NOMO-1 treated with DMSO at 0.1 percent for 48 hours (cell line): ENCODE results near the gene STK24.
"Not testable (repeated sequence)": the region's sequence is repeated elsewhere in the genome, so short reads cannot be mapped to it uniquely, and the experiment has no call there.

Source experiments
- DNase-seq: peaks from one replicate; lab custom pipeline; 2025; ENCODE audit not compliant: unreplicated experiment; lab: John Stamatoyannopoulos, UW

STK24 gene

DNA sequence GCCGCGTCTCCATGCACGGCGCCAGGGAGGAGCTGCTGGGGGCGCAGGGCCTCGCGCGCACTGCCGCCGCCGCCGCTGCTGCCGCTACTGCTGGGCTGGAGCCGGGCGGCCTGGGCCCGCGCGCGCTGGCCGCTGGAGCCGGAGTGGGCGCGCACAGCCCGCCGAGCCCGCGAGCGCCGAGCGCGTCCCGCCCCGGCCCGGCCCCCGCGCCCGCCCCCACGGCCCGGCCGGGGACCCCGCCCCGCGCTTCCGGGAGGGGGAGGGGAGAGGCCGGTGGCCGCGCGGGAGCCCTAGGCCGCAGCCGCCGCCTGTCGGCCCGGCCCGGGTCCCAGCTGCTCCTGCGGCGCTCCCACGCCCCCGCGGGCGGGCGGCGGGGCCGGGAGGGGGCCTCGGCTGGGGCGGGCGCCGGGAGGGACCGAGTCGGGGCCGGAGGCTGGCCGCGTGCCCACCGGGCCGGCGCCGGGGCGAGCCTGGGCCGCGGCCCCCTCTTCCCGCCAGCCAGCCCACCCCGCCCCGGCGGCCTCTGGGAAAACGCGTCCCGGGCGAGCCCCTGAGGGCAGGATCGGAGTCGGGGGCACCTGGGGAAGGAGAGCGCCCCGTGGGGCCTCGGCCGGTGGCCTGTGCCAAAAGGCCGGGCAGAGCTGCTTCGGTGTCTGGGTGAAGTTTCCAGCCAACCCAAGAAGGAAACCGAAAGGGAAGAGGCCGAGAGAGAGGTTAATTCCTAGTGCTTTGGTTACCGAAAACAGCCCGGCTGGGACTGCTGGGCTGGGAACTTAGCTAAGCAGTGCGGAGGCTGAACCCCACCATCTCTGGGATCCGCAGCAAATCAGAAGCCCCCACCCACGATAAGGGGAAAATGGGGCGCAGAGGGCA is at the start of gene STK24:
STK24 (minus strand) TSS at position 145 of the 873 bp plus-strand sequence. CDS start 321 bp downstream, outside the sequence.
- peak; percentile 74 for DNase-seq

DNA sequence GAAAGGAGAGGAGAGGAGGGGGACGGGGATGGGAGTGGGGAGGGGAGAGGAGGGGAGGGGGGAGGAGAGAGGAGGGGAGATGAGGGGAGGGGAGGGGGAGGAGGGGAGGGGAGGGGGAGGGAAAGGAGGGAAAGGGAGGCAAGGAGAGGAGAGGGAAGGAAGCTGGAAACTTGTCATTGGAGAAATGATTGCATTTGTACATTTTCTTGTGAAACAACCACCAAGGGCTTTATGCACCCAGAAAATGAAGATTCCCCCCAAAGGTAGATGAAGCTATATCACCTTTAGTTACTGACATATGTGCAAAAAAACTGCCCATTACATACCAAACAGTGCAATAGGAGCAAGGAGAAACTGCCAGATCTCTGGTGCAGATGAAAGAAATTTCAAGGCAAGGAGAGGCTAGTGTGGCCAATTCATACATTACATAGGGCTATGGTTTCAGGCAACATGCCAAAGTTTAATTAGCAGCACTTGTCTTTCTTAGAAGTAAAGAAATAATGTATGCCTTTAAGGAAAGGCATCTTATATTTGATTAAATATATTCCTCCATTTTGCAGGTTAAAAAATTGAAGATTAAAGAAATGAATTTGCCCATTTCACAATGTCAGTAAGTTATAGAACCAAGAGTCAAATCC is 49.5 kb upstream of the STK24 start:
- no peak for DNase-seq

DNA sequence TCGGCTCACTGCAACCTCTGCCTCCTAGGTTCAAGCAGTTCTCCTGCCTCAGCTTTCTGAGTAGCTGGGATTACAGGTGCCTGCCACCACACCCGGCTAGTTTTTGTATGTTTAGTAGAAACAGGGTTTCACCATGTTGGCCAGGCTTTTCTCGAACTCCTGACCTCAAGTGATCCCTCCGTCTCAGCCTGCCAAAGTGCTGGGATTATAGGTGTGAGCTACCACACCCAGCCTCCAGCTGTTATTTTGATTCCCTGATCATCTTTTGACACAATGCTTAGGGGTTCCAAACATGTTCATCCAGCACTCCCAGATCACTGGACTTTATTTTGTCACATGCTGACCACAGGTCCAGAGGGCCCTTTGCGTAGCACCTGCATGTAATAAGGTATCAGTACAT is 47.7 kb upstream of the STK24 start:
- not testable (repeated sequence) for DNase-seq

DNA sequence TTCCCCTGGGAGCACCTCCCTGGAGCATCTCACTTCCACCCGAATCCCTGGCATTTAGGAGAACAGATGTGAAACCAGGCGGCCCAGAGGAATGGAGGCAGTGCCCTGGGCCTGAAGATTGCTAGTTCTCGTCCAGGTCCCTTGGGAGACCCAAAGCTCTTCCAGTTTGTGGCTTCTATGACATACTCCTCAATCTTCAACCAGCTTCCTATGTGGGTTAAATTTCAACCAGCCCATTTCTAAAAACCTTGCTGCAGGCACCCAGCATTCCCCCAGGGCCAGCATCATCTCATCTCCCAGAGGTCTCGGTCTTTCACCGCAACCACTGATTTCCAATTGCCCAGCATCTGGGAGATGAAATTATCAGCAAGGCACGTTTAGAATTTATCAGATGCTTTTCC is 46.0 kb upstream of the STK24 start:
- no peak for DNase-seq

DNA sequence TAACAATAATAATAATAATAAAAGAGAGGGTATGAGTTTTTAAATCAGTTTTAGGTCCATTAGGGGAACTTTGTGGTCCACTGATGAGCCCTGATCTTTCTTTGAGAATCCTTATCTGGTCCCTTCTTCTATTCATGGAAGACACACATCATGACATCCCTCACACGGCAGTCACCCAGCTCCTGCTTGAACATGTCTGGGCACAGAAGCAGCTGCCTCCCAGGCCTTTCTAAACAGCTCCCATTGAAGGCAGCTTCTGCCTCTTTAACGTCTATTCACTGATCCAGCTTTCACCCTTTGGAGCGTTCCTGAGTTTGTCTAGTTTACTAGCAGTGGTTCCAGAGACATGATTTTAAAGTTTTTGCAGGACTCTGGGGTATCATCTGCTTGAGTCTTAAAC is 42.6 kb upstream of the STK24 start:
- DNase-seq: no peak

DNA sequence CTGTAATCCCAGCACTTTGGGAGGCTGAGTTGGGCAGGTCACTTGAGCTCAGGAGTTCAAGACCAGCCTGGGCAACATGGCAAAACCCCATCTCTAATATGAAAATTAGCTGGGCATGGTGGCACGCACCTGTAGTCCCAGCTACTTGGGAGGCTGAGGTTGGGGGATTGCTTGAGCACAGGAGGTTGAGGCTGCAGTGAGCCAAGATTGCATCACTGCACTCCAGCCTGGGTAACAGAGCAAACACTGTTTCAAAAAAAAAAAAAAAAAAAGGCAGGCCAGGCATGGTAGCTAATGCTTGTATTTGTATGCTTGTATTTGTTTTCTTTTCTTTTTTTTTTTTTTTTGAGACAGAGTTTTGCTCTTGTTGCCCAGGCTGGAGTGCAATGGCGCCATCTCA is 38.7 kb upstream of the STK24 start:
- not testable (repeated sequence) for DNase-seq

DNA sequence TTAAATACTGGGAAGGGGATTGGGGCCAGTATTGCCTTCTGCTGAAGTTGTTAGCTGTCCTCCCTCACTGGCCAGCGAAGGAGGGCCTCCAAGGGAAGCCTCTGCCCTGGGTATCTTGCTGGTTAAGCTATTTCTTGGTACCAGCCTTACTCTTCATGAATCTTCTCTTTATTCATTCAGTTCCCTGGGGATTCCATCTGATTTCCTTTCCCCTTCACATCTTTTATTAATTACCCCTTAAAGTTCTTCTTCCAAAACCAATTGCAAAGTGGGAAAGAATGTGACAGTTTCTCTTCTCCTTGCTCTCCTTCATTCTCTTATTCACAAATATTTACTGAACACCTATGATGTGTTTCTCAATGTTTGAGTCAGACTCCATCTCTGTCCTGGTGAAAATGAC is 36.7 kb upstream of the STK24 start:
- no peak for DNase-seq

DNA sequence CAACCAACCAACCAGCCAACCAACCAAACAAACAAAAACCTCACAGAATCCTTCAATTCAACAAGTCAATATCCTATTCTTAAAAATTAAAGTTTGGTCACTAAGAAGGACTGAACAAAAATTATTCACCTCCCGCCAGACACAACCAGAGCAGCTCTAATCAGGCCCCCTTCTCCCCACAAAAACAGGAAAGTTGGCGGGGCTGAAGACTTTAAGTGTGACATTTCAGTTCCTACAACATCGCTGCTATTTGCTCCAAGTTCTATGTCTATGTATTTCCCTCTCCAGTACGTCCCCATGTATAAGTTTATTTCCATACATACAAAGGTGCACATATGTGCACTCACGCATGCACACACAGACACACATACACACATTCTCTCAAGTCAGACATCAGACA is 32.8 kb upstream of the STK24 start:
- peak; percentile 36 for DNase-seq

DNA sequence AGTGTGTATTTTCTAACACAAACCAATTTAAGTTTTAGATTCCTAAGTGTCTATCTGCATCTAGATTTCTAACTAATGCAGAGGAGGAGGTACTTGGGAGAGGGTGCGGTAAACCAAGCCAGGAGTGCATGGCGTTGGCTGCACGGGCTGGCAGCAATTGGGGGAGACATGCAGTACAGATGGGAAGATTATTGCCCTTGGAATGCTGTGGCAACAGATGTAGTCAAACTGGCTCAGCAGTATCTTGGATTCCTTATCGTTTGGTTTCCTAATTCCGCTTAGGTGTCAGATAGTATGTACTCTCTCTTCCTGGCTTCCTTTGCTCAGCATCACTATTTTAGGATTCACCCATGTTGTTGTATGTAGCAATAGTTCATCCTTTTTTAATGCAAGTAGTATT is 29.4 kb upstream of the STK24 start:
- DNase-seq: no peak

DNA sequence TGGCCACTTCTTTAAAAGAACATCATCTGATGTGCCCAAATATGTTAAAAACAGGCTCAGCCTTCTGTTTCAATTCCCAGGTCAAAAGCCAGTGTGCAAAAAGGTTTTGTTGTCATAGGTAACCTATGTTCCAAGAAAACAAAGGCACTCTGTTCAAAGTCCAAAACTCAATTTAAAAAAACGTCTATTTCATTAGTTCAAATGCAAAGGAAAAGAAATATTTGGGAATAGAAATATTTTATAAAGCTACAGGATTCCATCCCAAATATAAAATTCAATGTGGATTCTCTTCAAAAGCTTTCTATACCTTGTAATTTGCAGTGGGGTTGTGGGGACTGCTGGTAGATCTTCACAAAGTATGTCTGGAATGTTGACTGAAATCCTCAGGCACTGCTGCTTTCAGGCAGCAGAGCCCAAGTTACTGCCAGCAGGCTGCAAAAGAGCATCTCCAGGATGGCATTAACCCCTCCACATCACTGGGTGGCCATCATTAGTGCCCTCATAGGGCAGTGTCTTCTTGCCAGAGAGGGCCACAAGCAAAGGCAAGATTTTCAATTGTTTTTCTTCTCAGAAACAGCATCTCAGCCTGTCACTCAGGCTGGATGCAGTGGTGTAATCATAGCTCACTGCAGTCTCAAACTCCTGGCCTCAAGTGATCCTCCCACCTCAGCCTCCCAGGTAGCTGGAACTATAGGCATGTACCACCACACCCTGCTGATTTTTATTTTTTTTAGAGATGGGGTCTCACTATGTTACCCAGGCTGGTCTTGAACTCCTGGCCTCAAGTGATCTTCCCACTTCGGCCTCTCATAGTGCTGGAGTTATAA is 22.8 kb upstream of the STK24 start:
- no peak for DNase-seq

DNA sequence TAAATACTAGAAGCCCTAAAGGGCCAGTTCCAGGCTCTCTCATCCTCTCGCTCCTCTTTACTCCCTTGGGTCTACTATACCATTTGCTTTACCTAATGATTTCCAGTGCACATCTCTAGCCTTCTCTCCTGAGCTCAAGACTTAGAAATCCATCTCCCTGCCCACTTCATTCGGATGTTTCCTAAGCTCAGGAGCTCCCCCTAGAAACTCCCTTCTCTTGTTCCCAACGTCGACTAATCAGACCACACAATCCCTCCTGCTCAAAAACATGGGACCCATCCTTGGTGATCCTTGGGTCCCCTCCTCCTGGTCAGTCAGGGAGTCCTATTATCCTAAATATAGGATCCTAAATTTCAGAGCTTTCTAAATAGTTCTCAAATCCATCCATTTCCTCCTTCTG is 21.1 kb upstream of the STK24 start:
- no peak for DNase-seq

DNA sequence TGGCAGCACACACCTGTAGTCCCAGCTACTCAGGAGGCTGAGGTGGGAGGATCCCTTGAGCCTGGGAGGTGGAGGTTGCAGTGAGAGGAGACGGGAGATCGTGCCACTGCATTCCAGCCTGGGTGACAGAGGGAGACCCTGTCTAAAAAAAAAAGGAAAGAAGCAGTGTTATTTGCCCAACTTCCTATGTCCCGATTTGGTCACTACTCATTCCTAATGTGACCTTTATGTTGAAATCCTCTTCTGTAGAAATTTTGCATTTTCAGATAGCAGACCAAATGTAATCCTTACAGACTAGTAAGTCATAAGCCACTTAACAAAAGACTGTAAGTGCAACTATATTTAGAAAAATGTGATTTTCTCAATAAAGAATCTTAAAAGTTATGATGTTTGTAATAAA is 18.2 kb upstream of the STK24 start:
- DNase-seq: no peak

DNA sequence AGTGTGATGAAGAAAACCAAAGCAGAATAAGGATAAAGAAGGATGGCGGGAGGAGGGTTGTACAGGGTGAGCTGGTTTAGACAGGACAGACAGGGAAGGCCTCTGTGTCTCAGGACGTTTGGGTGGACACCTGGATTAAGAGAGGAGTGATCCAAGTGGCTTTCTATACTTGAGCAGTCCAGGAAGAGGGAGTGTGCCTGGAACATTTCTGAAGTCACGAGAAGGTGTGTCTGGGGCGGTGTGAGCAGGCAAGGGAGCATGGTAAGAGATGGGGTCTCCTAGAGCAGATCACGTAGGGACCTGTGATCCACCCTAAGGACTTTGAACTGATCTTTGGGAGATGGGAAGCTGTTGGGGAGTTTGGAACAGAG is 15.4 kb upstream of the STK24 start:
- no peak for DNase-seq

DNA sequence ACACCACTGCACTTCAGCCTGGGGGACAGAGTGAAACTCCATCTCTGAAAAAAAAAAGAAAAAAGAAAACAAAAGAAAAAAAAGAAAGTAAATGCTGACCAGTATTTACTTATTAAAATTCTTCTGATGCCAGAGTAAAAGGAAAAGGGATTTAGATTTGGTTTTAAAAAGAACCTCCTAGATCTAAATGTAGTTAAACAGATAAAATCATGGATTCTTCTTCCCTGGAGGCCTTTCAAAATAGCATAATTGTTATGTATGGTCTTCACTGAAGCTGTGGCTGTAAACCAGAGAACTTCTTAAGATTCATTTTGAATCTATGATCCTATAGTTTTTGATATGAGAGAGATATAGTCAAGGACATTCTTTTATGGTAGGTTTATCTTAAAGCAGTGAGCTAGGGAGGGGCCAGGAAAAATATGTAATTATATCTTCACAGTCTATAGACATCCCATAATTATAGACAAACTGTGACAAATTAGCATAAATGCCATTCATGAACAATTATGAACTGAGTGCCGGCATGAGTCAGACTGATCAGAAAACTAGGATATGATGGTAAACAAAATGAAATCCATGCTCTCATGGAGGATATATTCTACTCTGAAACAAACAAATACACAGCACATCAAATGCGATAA is 14.9 kb upstream of the STK24 start:
- no peak for DNase-seq

DNA sequence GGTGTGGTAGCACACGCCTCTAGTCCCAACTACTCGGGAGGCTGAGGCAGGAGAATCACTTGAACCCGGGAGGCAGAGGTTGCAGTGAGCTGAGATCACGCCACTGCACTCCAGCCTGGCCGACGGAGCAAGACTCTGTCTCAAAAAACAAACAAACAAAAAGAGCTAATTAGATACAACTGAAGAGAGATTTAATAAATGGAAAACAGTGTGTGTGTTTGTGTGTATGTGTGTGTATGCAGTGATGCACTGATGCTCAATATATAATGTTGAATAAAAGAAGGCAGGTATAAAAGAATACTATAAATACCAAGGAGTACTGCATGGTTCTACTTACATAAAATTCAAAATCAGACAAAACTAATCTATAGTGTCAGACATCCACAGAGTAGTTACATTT is 13.6 kb upstream of the STK24 start:
- not testable (repeated sequence) for DNase-seq

DNA sequence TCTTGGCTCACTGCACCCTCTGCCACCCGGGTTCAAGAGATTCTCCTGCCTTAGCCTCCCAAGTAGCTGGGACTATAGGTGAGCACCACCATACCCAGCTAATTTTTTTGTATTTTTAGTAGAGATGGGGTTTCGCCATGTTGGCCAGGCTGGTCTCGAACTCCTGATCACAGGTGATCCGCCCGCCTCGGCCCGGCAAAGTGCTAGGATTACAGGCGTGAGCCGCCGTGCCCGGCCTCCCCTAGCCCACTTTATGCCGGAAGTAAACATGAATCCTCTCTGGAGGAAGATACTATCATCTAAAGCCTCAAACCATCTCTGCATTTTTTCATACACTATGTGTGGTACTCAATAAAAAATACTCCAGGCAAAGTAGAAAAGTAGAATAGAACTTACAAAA is 12.6 kb upstream of the STK24 start:
- DNase-seq: not testable (repeated sequence)

DNA sequence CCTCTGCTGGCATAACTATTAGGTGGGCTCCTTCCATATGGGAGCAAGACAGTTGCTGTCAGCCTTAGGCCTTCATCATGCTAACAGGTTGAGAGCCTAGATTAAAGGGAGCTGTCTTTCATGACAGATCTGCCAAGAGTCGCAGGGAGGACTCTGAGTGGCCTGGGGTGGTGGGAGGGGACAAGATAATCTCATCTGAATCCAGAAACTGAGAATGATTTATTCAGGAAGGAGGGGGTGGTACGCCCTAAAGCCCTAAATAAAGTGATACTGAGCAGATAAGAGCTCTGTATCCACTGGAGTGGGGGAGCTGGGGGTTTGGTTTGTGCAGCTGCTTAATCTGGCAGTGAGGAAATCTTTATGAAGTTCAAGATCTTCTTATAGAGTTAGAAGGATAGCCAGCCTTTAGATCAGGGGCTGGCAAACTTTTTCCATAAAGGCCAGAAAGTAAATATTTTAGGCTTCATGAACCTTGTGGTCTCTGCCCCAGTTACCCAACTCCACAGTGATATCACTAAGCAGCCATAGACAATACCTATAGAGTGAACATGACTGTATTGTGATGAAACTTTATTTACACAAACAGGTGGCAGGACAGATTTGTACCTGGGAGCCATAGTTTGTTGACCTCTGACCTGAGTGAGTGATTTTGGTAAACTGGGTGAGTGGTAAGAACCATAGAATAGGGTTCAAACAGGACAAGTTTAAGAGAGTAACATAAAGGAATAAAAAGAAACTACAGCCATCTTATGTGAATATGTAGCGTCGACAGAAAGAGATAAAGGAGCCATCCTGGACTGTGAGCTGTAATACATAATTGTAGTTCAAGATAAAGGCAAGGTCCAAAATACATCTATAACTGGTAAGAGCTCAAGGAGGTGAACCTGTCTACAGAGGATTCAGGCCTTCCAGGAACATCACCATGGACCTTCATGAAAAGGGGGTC is 9.8 kb upstream of the STK24 start:
- DNase-seq: no peak

DNA sequence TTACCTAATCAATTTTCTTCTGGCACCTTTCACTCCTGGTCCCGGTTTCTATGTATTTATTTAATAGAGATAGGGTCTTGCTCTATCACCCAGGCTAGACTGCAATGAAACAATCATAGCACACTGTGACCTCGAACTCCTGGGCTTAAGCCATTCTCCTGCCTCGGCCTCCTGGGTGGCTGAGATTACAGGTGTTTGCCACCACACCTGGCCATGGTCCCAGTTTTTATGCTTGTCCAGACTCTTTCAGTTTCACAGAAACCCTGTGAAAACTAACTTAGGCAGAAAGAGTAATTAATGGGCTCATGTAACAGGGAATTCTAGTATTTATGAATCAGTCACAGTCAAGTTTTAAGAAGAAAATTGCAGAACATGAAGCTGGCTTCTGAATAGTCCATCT is 9.0 kb upstream of the STK24 start:
- no peak for DNase-seq

DNA sequence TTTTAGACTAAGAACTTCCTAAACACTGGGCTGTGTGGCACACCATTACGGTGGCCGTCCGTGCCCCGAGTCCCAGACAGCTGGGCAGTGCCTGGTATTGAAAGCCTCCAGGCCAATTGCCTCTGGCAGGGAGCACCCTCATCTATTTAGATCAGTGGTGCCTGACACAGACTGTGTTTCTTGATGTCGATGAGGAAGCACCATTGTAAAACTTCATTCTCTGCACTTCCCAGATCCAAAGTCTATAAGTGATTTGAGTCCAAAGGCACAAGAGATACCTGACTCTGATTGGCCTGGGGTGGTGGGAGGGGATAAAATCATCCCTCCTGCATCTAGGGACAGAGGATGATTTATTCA is 8.5 kb upstream of the STK24 start:
- DNase-seq: no peak

DNA sequence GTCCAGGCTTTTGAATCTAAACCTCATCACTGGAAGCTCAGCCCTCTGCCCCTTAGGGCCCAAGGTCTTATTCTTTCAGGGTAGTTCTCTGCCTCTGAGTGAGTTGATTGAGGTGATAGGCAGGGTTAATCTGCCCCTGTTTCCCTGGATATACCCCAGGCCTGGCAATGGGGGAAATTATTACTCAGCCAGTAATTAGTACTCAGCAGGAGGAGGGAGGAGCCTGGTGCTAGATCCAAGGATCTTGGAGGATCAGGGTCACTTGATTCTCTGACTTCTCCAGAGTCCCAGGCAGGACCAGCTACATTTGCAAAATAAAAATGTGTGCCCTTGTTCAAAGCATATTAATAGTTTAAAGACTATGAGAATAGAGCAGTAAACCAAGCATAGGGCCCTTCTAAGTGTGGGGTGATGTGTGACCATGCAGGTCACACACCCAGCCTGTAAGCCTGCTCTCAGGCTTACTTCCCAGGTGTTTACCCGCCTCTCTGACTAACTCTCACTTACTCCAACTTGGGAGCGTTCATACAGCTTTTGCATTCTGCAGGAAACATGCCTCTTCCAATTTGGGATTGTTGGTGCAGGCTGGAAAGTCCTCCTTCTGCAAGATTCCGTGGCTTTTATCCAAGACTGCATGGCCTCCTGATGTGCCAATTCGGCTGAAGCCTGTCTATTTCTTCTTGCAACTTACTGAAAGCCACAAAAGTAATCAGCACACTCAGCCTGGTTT is 7.9 kb upstream of the STK24 start:
- no peak for DNase-seq
